ENCODE data around the gene CARHSP1.
A peak's percentile ranks its signal among the peaks of the same experiment; 100 is the strongest.

The CARHSP1 gene

GRCh38 chr16:8888951-8889892, 20.4 kb upstream of the CARHSP1 start:
- Histone ChIP-seq H3K9ac (peak overlapping the region in 3 of 11 experiments; percentile 11 to 56 (median 44); a peak in 7 of 22 replicates), H3K9me3 (replicated peaks in 1 of 11) (no peaks in the 10 kb centered on the region), H3K4me1 (peaks cover 60 to 99% (median 94%) of the 10 kb centered on the region in 10 experiments), H3K27ac (peak overlapping the region in 4 of 11 experiments; percentile 7 to 41 (median 28); a peak in 5 of 22 replicates), H3K36me3 (peaks cover 45 to 66% (median 52%) of the 10 kb centered on the region in 11 experiments), H3K4me2 (peak overlapping the region in 8 of 11 experiments; percentile 31 to 89 (median 76); a peak in 14 of 22 replicates), H3K27me3 (no peaks in the 10 kb centered on the region), H3K4me3 (no peak overlapping the region), H4K20me1 (peaks cover 65 to 98% (median 94%) of the 10 kb centered on the region in 11 experiments)
- no peak for TF ChIP-seq Cebpa-rat (IDR thresholded peaks at IDR 0.05)

- H3K36me3 ChIP-seq = peaks cover 33 to 54% (median 41%) of the 10 kb centered on the region in 11 experiments; a peak in 21 of 22 replicates
- peaks cover 54 to 90% (median 82%) of the 10 kb centered on the region in 11 experiments; a peak in 21 of 22 replicates for H4K20me1 ChIP-seq
- H3K9me3 ChIP-seq (replicated peaks in 1 of 11) = no peaks in the 10 kb centered on the region
- peak overlapping the region in 3 of 11 experiments; percentile 31 to 44 (median 35); a peak in 3 of 22 replicates for H3K9ac ChIP-seq
- no peak for TF ChIP-seq Cebpa-rat (IDR thresholded peaks at IDR 0.05)
- H3K27ac ChIP-seq = peak overlapping the region in 2 of 11 experiments; percentile 0 to 7; a peak in 1 of 22 replicates
- no peaks in the 10 kb centered on the region for H3K27me3 ChIP-seq
- H3K4me1 ChIP-seq = peaks cover 48 to 90% (median 82%) of the 10 kb centered on the region in 10 experiments
- H3K4me2 ChIP-seq = peak overlapping the region in 6 of 11 experiments; percentile 67 to 89 (median 80); a peak in 8 of 22 replicates
- no peak overlapping the region for H3K4me3 ChIP-seq
Measured at GRCh38 chr16:8887952-8888560, 19.2 kb upstream of the CARHSP1 start.

- Histone ChIP-seq H3K4me1 (peaks cover 41 to 85% (median 77%) of the 10 kb centered on the region in 10 experiments), H4K20me1 (peaks cover 47 to 83% (median 76%) of the 10 kb centered on the region in 11 experiments; a peak in 21 of 22 replicates), H3K9me3 (replicated peaks in 1 of 11) (no peaks in the 10 kb centered on the region), H3K9ac (no peak overlapping the region), H3K4me3 (no peak overlapping the region), H3K4me2 (peak overlapping the region in 7 of 11 experiments; percentile 52 to 87 (median 66); a peak in 10 of 22 replicates), H3K36me3 (peaks cover 31 to 48% (median 40%) of the 10 kb centered on the region in 11 experiments; a peak in 21 of 22 replicates), H3K27ac (no peak overlapping the region), H3K27me3 (no peaks in the 10 kb centered on the region)
- no peak for TF ChIP-seq Cebpa-rat (IDR thresholded peaks at IDR 0.05)
Measured at GRCh38 chr16:8887431-8887765, 18.6 kb upstream of the CARHSP1 start.

- H3K27ac ChIP-seq = no peak overlapping the region
- TF ChIP-seq Cebpa-rat (IDR thresholded peaks at IDR 0.05) = no peak
- peaks cover 41 to 77% (median 70%) of the 10 kb centered on the region in 11 experiments; a peak in 21 of 22 replicates for H4K20me1 ChIP-seq
- H3K9ac ChIP-seq = peak overlapping the region in 6 of 11 experiments; percentile 15 to 56 (median 38); a peak in 6 of 22 replicates
- H3K4me1 ChIP-seq = peaks cover 36 to 85% (median 75%) of the 10 kb centered on the region in 10 experiments
- H3K4me3 ChIP-seq = no peak overlapping the region
- H3K36me3 ChIP-seq = peaks cover 31 to 47% (median 39%) of the 10 kb centered on the region in 11 experiments; a peak in 21 of 22 replicates
- H3K4me2 ChIP-seq = peak overlapping the region; percentile 45 to 80 (median 66)
- no peaks in the 10 kb centered on the region for H3K27me3 ChIP-seq
- H3K9me3 ChIP-seq (replicated peaks in 1 of 11) = no peaks in the 10 kb centered on the region
Measured at GRCh38 chr16:8886593-8887430, 18.0 kb upstream of the CARHSP1 start.

- peaks cover 32 to 69% (median 61%) of the 10 kb centered on the region in 11 experiments; a peak in 21 of 22 replicates for H4K20me1 ChIP-seq
- no peaks in the 10 kb centered on the region for H3K27me3 ChIP-seq
- H3K4me1 ChIP-seq = peaks cover 27 to 82% (median 68%) of the 10 kb centered on the region in 10 experiments
- H3K4me3 ChIP-seq = no peak overlapping the region
- H3K9me3 ChIP-seq (replicated peaks in 1 of 11) = no peaks in the 10 kb centered on the region
- peak overlapping the region in 9 of 11 experiments; percentile 13 to 56 (median 40); a peak in 8 of 22 replicates for H3K9ac ChIP-seq
- H3K36me3 ChIP-seq = peaks cover 26 to 39% (median 34%) of the 10 kb centered on the region in 11 experiments; a peak in 21 of 22 replicates
- H3K4me2 ChIP-seq = peak overlapping the region; percentile 45 to 80 (median 66)
- no peak for TF ChIP-seq Cebpa-rat (IDR thresholded peaks at IDR 0.05)
- H3K27ac ChIP-seq = peak overlapping the region in 1 of 11 experiments; percentile 4; a peak in 1 of 22 replicates
Measured at GRCh38 chr16:8885674-8886592, 17.1 kb upstream of the CARHSP1 start.

- Histone ChIP-seq H3K4me3 (no peak overlapping the region), H3K9ac (no peak overlapping the region), H3K4me1 (peaks cover 23 to 71% (median 55%) of the 10 kb centered on the region in 10 experiments), H3K27me3 (no peaks in the 10 kb centered on the region), H3K4me2 (no peak overlapping the region), H3K36me3 (peaks cover 0 to 9% (median 7%) of the 10 kb centered on the region in 11 experiments; a peak in 15 of 22 replicates), H3K27ac (no peak overlapping the region), H4K20me1 (peaks cover 5 to 38% (median 30%) of the 10 kb centered on the region in 11 experiments; a peak in 21 of 22 replicates), H3K9me3 (replicated peaks in 1 of 11) (no peaks in the 10 kb centered on the region)
- TF ChIP-seq Cebpa-rat (IDR thresholded peaks at IDR 0.05) = no peak
Measured at GRCh38 chr16:8882725-8883377, 14.0 kb upstream of the CARHSP1 start.

Measured in BLaER1 treated with 17β-estradiol and CSF1 and Interleukin-3, amounts not matched to agents 10 nM and 100 nM (cell line).